Uterus (tissue), 2 donors: ENCODE results near the gene UBL7.

Source experiments
- CTCF ChIP-seq, 4 experiments: fragments of 200-600 bp in 2 of 4; fragments of 450-650 bp in 2 of 4; sonication (generic) in 2 of 4; IDR thresholded peaks; one replicate each; pipeline ENCODE4 v1.5.1; 2016 to 2019; ENCODE audit warnings: antibody characterized with exemption in 4 of 4, mild to moderate bottlenecking in 2 of 4, moderate library complexity in 1 of 4
- POLR2A ChIP-seq, 2 donors: fragments of 450-650 bp; IDR thresholded peaks; one replicate each; pipeline ENCODE4 v1.6.1; 2016; ENCODE audit warnings: antibody characterized with exemption in 2 of 2, mild to moderate bottlenecking in 1 of 2, moderate library complexity in 1 of 2

- TF ChIP-seq CTCF (IDR thresholded peaks at IDR 0.05) (no peak), POLR2A (IDR thresholded peaks at IDR 0.05) (no peak)
Measured at GRCh38 chr15:74413350-74414080, 47.4 kb downstream of the UBL7 start.
